ENCODE measurements around the gene CUZD1.

The CUZD1 gene, protein sequence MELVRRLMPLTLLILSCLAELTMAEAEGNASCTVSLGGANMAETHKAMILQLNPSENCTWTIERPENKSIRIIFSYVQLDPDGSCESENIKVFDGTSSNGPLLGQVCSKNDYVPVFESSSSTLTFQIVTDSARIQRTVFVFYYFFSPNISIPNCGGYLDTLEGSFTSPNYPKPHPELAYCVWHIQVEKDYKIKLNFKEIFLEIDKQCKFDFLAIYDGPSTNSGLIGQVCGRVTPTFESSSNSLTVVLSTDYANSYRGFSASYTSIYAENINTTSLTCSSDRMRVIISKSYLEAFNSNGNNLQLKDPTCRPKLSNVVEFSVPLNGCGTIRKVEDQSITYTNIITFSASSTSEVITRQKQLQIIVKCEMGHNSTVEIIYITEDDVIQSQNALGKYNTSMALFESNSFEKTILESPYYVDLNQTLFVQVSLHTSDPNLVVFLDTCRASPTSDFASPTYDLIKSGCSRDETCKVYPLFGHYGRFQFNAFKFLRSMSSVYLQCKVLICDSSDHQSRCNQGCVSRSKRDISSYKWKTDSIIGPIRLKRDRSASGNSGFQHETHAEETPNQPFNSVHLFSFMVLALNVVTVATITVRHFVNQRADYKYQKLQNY

DNA sequence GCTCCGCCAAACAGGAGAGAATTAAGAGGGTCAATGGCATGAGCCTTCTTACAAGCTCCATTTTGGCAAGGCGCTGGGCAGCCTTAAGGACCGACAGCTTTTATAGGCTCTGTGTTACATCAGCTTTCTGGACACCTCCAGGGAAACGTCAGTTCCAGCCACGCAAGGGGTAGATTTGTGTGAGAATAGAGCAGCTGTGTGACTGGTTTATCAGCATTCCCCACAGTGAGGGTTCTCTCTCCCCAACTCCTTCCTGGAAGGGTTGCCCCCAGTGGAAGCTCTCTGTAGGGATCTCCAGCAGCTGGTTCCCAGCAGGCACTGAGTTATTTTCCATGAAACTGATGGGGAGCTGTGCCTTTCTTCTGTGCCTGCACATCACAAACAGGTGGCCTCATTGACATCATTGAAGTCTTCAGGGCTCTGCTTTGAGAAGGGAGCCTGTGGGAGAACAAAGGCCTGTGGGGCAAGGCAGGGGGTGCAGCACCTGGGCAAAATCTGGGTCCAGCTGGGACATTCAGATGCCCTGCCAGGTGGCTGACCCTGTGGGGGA lies at the start of gene CUZD1:
TSS of gene CUZD1 (minus strand) at position 75 of the 550 bp plus-strand sequence. CDS start at position 61, 14 bp downstream.
- TF ChIP-seq, protein P1, sequence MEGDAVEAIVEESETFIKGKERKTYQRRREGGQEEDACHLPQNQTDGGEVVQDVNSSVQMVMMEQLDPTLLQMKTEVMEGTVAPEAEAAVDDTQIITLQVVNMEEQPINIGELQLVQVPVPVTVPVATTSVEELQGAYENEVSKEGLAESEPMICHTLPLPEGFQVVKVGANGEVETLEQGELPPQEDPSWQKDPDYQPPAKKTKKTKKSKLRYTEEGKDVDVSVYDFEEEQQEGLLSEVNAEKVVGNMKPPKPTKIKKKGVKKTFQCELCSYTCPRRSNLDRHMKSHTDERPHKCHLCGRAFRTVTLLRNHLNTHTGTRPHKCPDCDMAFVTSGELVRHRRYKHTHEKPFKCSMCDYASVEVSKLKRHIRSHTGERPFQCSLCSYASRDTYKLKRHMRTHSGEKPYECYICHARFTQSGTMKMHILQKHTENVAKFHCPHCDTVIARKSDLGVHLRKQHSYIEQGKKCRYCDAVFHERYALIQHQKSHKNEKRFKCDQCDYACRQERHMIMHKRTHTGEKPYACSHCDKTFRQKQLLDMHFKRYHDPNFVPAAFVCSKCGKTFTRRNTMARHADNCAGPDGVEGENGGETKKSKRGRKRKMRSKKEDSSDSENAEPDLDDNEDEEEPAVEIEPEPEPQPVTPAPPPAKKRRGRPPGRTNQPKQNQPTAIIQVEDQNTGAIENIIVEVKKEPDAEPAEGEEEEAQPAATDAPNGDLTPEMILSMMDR (IDR thresholded peaks at IDR 0.05; ENCODE audit: borderline replicate concordance, insufficient read depth, low read depth, low read length), result no peak
- no peak within 1 kb of the TSS for H3K4me3 ChIP-seq (ENCODE audit: low read depth, low read length)

DNA sequence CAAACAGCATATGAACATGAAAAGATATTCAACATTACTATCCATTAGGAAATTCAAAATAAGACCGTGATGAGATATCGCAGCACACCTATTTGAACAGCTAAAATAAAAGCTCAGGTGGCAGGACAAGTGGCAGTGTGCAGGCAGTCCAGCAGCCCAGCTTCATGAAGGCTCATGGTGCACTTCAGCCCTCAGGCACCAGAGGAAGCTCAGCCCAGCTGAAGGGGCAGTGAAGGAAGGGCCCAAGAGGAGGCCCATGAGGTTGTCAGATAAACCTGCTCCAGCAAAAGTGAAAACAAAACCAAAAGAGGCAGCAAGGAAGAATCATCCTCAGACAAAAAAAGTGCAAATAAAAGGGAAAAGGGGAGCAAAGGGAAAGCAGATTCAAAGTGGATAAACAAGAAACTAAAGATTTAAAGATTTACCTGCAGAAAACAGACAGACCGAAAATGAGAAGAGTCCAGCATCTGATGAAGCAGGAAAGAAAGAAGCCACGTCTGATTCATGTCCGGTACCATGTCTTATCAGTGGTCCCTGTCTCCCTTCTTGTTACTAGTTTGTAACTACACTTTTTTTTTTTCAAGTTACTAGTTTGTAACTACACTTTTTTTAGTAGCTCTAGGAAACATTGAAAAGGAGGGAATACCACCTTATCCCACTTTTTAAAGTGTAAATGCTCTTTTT lies 48.7 kb upstream of the CUZD1 start:
- TF ChIP-seq, protein P1 (IDR thresholded peaks at IDR 0.05; ENCODE audit: borderline replicate concordance, insufficient read depth, low read depth, low read length), result no peak
- no peak overlapping the region for H3K4me3 ChIP-seq (ENCODE audit: low read depth, low read length)

DNA sequence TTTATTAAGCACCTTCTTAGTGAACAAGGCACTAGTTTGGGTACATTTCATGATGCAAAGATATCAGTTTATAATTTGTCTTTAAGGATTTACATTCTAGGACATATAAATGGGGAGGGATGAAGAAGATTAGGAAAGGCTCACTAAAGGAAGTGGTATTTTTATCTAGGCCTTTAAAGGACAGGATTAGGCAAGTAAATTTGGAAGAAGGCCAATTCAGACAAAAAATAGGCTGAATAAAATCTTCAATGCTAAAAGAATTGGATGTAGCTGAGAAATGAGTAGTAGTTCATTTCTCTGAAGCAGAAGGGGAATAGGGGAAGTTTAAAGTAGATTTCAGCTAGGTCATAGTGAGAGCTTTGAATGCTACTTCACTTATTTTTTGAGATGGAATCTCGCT lies 38.5 kb upstream of the CUZD1 start:
- TF ChIP-seq, protein P1 (IDR thresholded peaks at IDR 0.05; ENCODE audit: borderline replicate concordance, insufficient read depth, low read depth, low read length), result no peak
- H3K4me3 ChIP-seq (ENCODE audit: low read depth, low read length), result no peak overlapping the region

DNA sequence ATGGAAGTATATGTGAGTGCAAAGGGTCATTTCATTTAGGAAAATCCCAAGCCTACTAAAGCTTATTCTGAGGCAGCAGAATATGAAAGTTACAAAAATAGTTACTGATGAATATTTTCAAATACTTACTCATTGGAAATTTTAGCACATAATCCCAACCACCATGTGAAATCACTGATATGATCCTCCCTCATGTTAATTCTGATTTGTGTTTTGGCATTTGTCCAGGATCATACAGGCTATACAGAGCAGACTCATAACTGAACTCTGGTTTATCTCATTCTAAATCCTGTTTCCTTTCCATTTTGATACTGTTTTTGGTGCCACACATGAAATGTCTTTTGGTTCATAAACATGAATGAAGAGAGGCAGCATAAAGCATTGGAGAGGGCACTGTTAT lies 37.1 kb upstream of the CUZD1 start:
- no peak overlapping the region for H3K4me3 ChIP-seq (ENCODE audit: low read depth, low read length)
- TF ChIP-seq, protein P1 (IDR thresholded peaks at IDR 0.05; ENCODE audit: borderline replicate concordance, insufficient read depth, low read depth, low read length), result no peak

DNA sequence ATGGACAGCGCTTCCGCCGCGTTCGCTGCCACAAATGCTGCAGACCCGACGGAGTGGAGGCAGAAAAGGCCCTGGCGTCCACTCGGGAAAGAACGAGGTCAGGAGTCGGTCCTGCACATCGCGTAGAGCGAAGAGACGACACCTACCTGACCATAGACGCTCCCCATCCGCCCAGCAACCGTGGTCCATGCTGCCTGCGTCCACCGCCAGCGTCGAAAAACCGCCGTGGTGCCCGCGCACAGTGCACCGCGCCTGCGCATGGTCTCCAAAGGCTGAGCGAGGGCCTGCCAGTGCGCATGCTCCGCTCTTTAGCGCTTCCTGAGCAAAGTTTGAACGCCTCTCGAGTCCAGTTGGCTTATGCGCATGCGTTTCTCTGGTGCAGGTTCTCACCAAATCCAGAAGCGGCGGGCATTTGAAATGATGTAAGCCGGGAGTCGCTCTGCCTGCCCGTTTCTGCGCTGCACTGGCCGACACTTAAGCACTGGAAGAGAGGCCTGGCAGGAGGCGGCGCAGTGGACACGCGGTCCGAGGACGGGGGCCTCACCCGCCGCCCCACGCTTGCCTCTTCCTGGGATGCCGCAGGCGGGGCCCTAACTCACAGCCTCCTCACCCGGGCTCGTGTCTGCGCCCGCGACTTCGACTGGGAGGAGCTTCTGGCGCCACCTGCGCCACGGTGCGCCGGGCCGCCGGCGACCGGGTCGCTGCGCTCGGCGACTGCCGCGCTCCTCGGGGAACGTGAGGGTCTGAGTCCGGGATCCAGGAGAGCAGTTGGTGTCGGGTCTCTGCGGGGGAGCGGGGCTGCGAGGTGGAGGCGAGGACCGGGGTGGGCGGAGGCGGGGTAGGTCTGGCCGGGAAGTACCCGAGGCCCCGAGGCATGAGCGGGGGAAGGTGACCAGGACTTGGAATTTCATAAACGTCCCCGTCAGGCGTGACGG lies 33.9 kb upstream of the CUZD1 start, which contains the start of gene FAM24B:
TSS of gene FAM24B (minus strand) at position 243 of the 935 bp plus-strand sequence. CDS start 29,066 bp downstream, outside the sequence.
- H3K4me3 ChIP-seq (ENCODE audit: low read depth, low read length), result peak within 1 kb of the TSS; percentile 73
- TF ChIP-seq, protein P1 (IDR thresholded peaks at IDR 0.05; ENCODE audit: borderline replicate concordance, insufficient read depth, low read depth, low read length), result no peak

DNA sequence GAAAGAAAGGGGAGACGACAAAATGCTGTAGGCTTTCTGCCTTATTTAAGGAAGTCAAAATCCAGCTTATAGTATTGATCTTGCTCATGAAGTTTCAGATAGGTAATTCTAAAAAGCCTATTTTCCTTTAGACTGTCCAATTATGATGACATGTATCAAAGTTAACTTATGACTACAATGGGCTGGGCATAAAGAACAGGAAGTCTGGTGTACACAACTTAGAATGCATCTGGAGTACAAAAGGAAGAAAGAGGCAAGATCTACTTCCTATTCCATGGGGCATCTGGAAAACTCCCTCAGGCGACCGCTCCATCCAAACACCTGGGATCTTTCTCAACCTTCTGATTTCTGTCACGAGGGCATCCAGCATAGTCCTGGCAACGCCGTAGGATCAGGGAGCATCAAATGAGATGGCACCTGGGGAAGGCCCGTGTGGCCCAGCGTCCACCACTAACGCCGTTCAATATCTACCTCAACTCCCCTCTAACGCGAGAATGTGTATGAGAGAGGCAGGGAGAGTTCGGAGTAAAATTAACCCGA lies 33.2 kb upstream of the CUZD1 start:
- no peak overlapping the region for H3K4me3 ChIP-seq (ENCODE audit: low read depth, low read length)
- TF ChIP-seq, protein P1 (IDR thresholded peaks at IDR 0.05; ENCODE audit: borderline replicate concordance, insufficient read depth, low read depth, low read length), result no peak

Measured in GM12875 (cell line).